Islet of Langerhans (tissue), 1 donor: Measurements from ENCODE around the gene TIRAP.
"Not testable (repeated sequence)": the region's sequence is repeated elsewhere in the genome, so short reads cannot be mapped to it uniquely, and the experiment has no call there.

Source experiments
- FAIRE-seq: peaks from one replicate; lab custom pipeline; 2011; peaks lifted over from hg19 to GRCh38; lab: Jason Lieb, UNC

The TIRAP gene

GRCh38 chr11:126288237-126288636 is 5.3 kb downstream of the TIRAP start:
- no peak for FAIRE-seq

DNA sequence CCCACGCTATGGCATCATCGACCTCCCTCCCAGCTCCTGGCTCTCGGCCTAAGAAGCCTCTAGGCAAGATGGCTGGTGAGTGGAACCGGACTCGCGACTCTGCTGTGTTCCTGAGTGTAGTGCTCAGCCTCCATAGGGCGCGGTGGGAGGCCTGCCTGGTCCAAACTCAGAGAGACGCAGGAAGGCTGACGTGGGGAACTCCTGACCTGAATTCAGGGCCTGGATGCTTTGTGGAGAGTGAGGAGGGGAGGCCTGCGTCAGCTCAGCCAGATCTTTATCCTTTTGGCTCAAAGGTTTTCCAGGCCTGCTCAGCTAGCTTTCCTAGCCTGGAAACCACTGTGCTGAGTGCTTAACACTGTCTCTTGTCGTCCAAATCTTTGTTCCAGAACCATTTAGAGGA is 8.0 kb downstream of the TIRAP start:
- no peak for FAIRE-seq

- FAIRE-seq: no peak
These were observed 10.8 kb downstream of the TIRAP start for GRCh38 chr11:126293726-126294125.

DNA sequence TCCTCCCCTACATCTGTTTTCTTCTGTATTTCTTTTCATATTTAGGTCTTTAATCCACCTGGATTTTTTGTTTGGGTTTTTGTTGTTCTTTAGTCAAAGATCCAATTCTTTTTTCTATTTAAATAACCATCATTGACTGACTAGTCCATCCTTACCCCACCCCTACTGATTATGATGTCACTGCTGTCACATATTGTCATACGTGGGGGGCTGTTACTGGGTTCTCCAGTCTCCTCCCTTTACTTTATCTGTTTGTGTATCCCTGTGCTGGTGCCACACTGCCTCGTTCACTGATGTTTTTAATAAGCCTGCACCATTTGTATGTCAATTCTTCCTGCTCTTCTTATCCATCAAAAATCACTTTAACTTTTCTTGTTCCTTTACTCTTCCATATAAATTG is 14.1 kb downstream of the TIRAP start:
- FAIRE-seq: no peak

- no peak for FAIRE-seq
These were observed 20.9 kb downstream of the TIRAP start, which contains the start of gene DCPS for GRCh38 chr11:126303623-126304456. TSS of gene DCPS (plus strand) at chr11:126304060. CDS start at chr11:126304081, 21 bp downstream.

- no peak for FAIRE-seq
These were observed 21.7 kb downstream of the TIRAP start for GRCh38 chr11:126304457-126305075.

DNA sequence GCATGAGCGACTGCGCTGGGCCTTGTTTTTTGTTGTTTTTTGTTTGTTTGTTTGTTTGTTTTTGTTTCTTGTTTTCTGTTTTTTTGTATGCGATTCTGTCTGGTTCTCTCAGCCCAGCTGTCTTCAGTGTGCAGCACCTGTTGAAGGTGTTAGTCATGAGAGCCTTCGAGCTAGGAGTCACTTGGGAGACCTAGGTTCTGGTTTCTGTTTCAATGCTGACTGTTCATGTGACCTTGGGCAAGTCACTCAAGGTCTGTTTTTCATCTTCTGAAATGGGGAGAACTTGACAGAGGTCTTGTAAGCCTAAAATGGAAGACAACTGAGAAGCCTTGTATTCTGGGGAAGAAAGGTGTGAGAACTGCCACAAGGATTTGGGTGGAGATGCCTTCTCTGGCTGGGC is 22.8 kb downstream of the TIRAP start:
- no peak for FAIRE-seq

GRCh38 chr11:126307706-126308105 is 24.8 kb downstream of the TIRAP start:
- FAIRE-seq: no peak

DNA sequence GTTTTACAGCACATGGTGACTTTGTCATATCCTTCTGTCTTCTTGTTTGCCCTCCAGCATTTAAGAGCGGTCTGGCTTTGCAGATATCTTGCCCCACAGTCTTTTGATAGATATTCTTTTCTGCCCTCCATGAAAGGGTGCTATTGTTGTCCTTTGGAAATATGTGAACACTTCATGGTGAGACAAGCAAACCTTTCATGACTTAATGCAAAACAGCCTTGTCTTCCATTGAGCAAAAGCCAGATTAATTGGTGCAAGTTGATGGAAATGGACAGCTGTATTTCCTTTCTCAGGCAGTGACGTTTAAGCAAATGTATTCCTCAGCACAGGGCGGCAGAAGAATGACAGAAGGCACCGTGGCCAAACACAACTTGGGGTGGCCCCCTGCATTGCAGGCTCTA is 25.4 kb downstream of the TIRAP start:
- no peak for FAIRE-seq

DNA sequence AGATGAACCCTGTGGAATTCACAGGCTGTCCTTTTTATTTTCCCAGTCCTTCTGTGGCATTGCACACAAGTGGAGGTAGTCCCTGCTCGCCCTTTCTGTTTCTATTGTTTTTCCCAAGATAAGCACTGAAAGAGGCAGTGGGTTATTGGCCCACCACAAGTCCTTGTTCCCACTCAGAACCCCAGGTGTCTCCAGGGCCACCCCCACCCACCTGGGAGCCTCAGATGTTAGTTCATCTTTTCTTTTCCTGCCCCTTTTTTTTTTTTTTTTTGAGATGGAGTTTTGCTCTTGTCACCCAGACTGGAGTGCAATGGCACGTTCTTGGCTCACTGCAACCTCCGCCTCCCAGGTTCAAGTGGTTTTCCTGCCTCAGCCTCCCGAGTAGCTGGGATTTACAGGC is 25.9 kb downstream of the TIRAP start:
- FAIRE-seq: not testable (repeated sequence)

DNA sequence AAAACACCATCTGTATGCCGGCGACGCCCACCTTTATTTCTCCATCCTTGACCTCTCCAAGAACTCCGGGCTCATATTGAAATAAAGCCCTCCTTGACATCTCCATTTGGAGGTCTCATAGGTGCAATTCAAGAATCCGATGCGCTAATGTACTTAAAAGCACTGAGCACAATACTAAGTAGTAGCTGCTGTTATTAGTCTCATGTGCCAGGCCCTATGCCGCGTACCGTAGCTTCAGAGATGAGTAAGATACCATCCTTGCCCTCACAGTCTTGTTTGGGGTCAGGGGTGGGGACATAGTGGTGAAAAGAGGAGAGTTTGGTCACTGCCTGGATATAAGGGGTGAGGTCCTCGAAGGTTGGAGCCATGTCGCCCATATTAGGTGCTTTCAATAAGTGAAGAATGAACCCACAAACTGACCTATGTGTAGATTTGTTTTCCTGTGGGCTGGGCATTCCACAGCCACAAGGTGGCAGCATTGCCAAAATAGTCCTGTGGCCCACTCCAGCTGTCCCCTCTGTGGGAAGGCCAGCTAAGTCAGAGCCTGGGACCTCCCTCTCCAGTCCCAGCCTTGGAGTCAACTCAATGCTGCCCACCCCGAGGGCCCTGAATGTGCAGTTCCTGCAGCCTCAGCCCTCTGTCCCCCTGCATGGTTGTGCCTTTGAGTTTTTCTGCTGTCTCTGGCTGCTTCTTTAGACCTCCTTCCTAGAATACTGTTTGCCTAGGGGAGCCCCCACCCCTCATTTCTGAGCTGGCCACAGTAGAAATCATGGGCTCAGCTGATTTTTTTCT is 27.5 kb downstream of the TIRAP start:
- no peak for FAIRE-seq

DNA sequence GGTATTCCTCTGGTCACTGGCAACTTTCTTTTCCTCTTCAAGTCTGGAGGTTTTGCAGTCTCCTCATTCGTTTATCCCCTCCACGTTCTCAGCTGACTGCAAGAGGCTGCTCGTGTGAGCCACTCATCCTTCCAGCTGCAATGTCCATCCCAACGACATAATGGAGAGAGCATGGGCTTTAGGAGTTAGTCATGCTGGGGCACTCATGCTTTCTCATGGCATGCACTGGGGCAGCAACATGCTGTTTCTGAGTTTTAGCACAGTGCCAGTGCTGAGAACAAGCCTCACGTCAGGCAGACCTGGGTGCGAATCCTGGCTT is 28.1 kb downstream of the TIRAP start:
- FAIRE-seq: no peak

GRCh38 chr11:126311401-126312291 is 28.8 kb downstream of the TIRAP start:
- no peak for FAIRE-seq

GRCh38 chr11:126312961-126313360 is 30.1 kb downstream of the TIRAP start:
- no peak for FAIRE-seq

DNA sequence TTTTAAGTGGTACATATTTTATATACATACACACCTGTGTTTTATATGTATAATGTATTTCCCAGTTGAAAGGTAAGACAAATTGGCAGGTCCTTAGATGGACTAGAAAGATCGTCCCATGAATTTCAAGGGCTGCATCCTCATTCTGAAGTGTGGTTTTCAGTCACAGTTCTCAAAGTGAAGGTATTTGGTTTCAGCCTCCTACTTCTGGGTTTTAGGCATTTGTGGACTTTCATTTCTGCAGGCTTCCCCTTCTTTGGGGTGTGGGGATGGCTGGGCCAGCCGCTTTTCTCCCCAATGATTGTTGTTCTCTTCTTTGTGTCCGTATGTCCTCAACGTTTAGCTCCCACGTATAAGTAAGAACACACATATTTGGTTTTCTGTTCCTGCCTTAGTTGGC is 30.9 kb downstream of the TIRAP start:
- no peak for FAIRE-seq

DNA sequence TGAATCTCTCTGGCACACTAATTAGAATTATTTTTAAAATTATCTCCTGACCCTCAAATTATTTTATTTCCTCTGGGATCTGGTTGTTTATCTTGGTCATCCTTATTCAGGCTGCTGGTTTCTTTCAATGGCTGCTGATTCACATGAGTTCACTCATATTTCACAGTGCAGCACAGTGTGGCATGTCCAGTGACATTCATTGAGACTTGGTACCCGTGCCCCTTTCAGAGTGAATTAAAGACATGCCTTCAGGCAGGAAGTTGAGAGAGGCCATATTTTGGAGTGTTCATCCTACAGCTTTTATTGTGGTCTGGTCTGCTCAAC is 34.5 kb downstream of the TIRAP start:
- no peak for FAIRE-seq

DNA sequence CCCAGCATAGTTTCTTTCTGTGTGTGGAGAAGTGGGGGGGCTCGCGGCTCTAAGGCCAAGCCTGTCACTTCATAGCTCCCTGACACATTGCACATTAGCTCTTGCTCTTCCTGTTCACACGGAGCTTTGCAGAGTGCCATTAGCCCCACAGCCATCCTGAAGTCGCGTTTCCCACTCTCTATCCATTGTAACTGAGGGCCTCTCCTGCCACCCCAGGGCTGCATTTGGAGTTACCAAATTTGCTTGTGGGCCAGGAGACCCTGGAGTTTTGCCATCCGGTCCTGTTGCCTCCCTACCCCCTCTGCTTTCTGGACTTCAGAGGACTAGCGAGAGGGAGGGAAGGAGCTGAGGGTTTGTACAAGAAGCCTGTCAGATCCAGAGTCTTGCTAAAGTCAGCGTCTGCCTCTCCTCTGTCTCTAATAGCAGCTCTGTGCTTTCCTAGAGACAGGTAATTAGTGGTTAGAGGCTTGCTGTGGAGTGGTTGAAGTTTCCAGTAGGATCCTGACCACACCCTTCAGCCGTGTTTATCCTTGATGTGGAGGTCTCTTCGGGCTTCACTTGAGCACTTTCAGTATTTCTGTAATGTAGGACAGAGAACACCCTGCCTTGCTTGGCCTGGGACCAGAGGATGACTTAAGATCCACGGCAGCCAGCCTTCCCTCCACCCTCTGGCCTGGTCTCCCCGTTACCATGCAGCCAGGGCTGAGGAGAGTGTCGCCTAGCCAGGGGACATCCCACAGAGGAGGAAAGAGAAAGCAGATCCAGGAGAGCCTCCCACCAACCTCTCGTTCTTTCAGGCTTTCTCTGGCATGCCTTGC is 35.1 kb downstream of the TIRAP start:
- FAIRE-seq: no peak

- no peak for FAIRE-seq
These were observed 35.9 kb downstream of the TIRAP start for GRCh38 chr11:126318574-126319373.

DNA sequence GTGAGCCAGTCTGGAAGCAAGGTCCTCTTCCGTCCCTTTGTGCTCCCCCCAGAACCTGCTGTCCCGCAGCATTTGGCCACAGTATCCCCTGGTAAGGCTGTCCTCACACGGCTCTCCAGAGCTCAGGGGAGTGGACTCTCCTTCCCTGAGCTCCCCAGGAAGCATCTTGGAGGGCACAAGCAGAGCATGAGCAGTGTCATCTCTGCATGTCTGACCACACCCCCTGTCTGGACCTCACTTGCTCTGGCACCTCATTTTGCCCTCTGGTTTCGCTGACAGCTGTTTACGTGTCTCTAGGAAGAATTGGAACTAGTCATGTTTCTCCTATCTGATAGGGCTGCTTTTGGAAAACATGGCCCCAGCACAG is 36.5 kb downstream of the TIRAP start:
- no peak for FAIRE-seq

DNA sequence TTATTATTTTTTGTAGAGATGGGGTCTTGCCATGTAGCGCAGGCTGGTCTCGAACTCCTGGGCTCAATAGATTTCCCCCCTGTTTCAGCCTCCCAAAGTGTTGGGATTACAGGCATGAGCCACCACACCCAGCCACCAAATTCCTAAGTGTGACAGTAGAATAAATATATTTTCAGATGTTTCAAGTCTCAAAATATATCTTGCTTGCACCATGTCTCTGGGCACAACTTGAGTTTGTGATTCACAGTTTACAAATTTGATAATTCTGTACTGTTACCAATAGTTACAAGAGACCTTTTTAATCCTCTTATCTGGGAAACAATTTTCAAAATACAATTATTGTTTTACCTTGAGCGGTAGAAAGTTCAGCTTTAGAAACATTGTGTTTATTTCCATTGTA is 40.1 kb downstream of the TIRAP start:
- FAIRE-seq: no peak
